Trophoblast cell (in vitro differentiated cells and primary cell): ENCODE results near the gene TAF1L.
A peak's percentile ranks its signal among the peaks of the same experiment; 100 is the strongest.
"Not testable (repeated sequence)": the region's sequence is repeated elsewhere in the genome, so short reads cannot be mapped to it uniquely, and the experiment has no call there.

Source experiments
- DNase-seq, 2 donors: peaks; one replicate each; pipeline ENCODE4 v3.0.0-alpha.2; 2016
- H2AFZ ChIP-seq: 2 replicates; pipeline ENCODE4 v1.6.1; 2013; ENCODE audit warnings: low read length, moderate library complexity, mild to moderate bottlenecking; ENCODE audit not compliant: insufficient read depth, poor library complexity
- H2AK5ac ChIP-seq: 2 replicates; pipeline ENCODE4 v1.6.1; 2013; ENCODE audit warnings: mild to moderate bottlenecking, low read length
- H2BK120ac ChIP-seq: 2 replicates; pipeline ENCODE4 v1.6.1; 2013; ENCODE audit warnings: low read length, mild to moderate bottlenecking, moderate library complexity; ENCODE audit not compliant: insufficient read depth, poor library complexity
- H2BK12ac ChIP-seq: 2 replicates; pipeline ENCODE4 v1.6.1; 2013; ENCODE audit warnings: mild to moderate bottlenecking, low read length, moderate library complexity
- H2BK5ac ChIP-seq: 2 replicates; pipeline ENCODE4 v1.6.1; 2013; ENCODE audit warnings: low read length, low read depth, moderate library complexity, mild to moderate bottlenecking; ENCODE audit not compliant: poor library complexity
- H3K14ac ChIP-seq: 2 replicates; pipeline ENCODE4 v1.6.1; 2013; ENCODE audit warnings: mild to moderate bottlenecking, low read length
- H3K18ac ChIP-seq: 2 replicates; pipeline ENCODE4 v1.6.1; 2013; ENCODE audit warnings: mild to moderate bottlenecking, low read length
- H3K23ac ChIP-seq: 2 replicates; pipeline ENCODE4 v1.6.1; 2013; ENCODE audit warnings: low read length
- H3K27ac ChIP-seq: 2 replicates; pipeline ENCODE4 v1.5.1; 2013; ENCODE audit warnings: low read depth, mild to moderate bottlenecking, inconsistent platforms, low read length, moderate library complexity
- H3K27me3 ChIP-seq: 2 replicates; pipeline ENCODE4 v1.6.1; 2013; ENCODE audit warnings: inconsistent platforms, mild to moderate bottlenecking, low read length, moderate library complexity; ENCODE audit not compliant: insufficient read depth
- H3K36me3 ChIP-seq, 2 experiments: 1 replicate in 1 of 2; 2 replicates in 1 of 2; pipeline ENCODE4 v1.6.1; 2013; ENCODE audit warnings: low read length in 2 of 2, mild to moderate bottlenecking in 2 of 2, moderate library complexity in 1 of 2; ENCODE audit not compliant: insufficient read depth in 2 of 2, control insufficient read depth in 1 of 2
- H3K4ac ChIP-seq: 2 replicates; pipeline ENCODE4 v1.6.1; 2013; ENCODE audit warnings: low read depth, mild to moderate bottlenecking, low read length, moderate library complexity
- H3K4me1 ChIP-seq, 2 experiments: 1 replicate in 1 of 2; 2 replicates in 1 of 2; pipeline ENCODE4 v1.6.1; 2013; ENCODE audit warnings: low read length in 2 of 2, mild to moderate bottlenecking in 2 of 2, moderate library complexity in 1 of 2; ENCODE audit not compliant: insufficient read depth in 2 of 2, control insufficient read depth in 1 of 2
- H3K4me2 ChIP-seq: 2 replicates; pipeline ENCODE4 v1.6.1; 2013; ENCODE audit warnings: inconsistent platforms, mild to moderate bottlenecking, low read length, moderate library complexity
- H3K4me3 ChIP-seq: 2 replicates; pipeline ENCODE4 v1.5.1; 2013; ENCODE audit warnings: mild to moderate bottlenecking, low read depth, low read length, inconsistent platforms
- H3K79me1 ChIP-seq: one replicate; pipeline ENCODE4 v1.6.1; 2013; ENCODE audit warnings: low read length
- H3K79me2 ChIP-seq: 2 replicates; pipeline ENCODE4 v1.6.1; 2013; ENCODE audit warnings: low read length, mild to moderate bottlenecking; ENCODE audit not compliant: control insufficient read depth, insufficient read depth, poor library complexity
- H3K9ac ChIP-seq: 2 replicates; pipeline ENCODE4 v1.6.1; 2013; ENCODE audit warnings: mild to moderate bottlenecking, low read length
- H3K9me3 ChIP-seq: 2 replicates; pipeline ENCODE4 v1.6.1; 2013; ENCODE audit warnings: low read depth, mild to moderate bottlenecking, control low read depth, inconsistent platforms, low read length; ENCODE audit not compliant: insufficient read depth
- H4K12ac ChIP-seq: 2 replicates; pipeline ENCODE4 v1.6.1; 2013; ENCODE audit warnings: low read depth, mild to moderate bottlenecking, low read length, moderate library complexity
- H4K8ac ChIP-seq: 2 replicates; pipeline ENCODE4 v1.6.1; 2013; ENCODE audit warnings: low read depth, mild to moderate bottlenecking, low read length, moderate library complexity
- H4K91ac ChIP-seq: one replicate; pipeline ENCODE4 v1.6.1; 2013; ENCODE audit warnings: low read depth, mild to moderate bottlenecking, low read length, moderate library complexity
- WGBS: extraction: QIAGEN DNeasy Blood & Tissue Kit; methylation state at CpG from one replicate; pipeline ENCODE4 v1.1.7; 2013; ENCODE audit warnings: missing lambda C conversion rate; ENCODE audit not compliant: insufficient read length, insufficient coverage; ENCODE audit errors: extremely low coverage; 5-methylcytosine and 5-hydroxymethylcytosine counted together

The TAF1L gene

DNA sequence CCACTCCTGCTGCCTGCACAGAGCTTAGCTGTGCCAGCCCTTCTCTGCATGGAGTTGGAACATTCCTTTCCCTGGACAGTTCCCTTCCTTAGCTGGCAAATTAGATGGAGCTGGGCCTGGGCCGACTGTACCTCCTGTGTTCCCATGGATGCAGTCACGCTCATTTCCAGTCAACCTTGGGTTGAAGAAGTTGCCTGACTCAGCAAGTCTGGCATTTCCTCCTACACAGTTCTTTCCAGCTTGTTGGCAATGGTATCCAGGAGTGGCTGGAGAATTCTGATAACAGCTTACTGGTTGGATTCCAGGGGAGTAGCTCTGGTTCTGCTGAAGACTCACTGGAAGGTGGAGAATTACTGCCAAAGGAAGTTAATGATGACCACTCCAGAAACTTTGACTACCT lies 9.2 kb upstream of the TAF1L start:
- Histone ChIP-seq H2BK120ac (no peak overlapping the region), H3K27me3 (no peaks in the 10 kb centered on the region), H4K8ac (no peak overlapping the region), H3K9ac (no peak overlapping the region), H3K4me1 (no peaks in the 10 kb centered on the region), H2BK12ac (no peak overlapping the region), H3K4me3 (no peak overlapping the region), H3K18ac (no peak overlapping the region), H3K4me2 (no peak overlapping the region), H2AFZ (no peak overlapping the region), H3K9me3 (peaks cover 2% of the 10 kb centered on the region), H4K12ac (no peak overlapping the region), H2BK5ac (no peak overlapping the region), H3K14ac (no peak overlapping the region), H3K27ac (no peak overlapping the region), H3K4ac (no peak overlapping the region), H3K79me1 (no peaks in the 10 kb centered on the region), H3K79me2 (no peaks in the 10 kb centered on the region), H4K91ac (no peak overlapping the region), H3K23ac (no peak overlapping the region), H2AK5ac (no peak overlapping the region), H3K36me3 (no peaks in the 10 kb centered on the region)
- peak in 1 of 2 donors; percentile 1 for DNase-seq
- WGBS, result no CpG with 5 or more reads among the region's 2 CpGs

DNA sequence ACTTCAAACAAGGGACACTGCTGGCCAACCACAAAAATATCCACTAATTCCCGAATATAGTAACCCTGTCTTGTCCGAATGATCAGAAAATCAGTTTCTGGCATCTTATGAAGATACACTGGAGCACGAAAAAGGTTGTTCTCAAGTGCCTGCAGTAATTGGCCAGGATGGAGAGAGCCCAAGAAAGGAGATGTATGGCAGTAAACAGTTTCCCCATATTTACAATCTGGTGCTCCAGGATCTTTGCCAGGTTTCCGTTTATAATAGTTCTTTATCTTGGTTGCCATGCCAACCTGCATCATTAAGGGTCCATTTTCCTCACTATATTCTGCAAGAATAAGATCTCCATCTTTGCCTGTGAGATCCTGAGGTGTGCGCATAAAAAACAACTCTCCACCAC lies 2.3 kb downstream of the TAF1L start:
- H3K9me3 ChIP-seq, H3K27me3 ChIP-seq, H3K4ac ChIP-seq, H3K36me3 ChIP-seq, H4K8ac ChIP-seq, H3K79me1 ChIP-seq, H2BK12ac ChIP-seq, H2AFZ ChIP-seq, H2BK120ac ChIP-seq, H4K91ac ChIP-seq, H4K12ac ChIP-seq, DNase-seq, H2AK5ac ChIP-seq, H3K27ac ChIP-seq, H3K79me2 ChIP-seq, H3K14ac ChIP-seq, H3K4me3 ChIP-seq, H3K4me1 ChIP-seq, H3K23ac ChIP-seq, H3K9ac ChIP-seq, H2BK5ac ChIP-seq, H3K4me2 ChIP-seq, H3K18ac ChIP-seq: not testable (repeated sequence)
- no CpG with 5 or more reads among the region's 5 CpGs for WGBS

DNA sequence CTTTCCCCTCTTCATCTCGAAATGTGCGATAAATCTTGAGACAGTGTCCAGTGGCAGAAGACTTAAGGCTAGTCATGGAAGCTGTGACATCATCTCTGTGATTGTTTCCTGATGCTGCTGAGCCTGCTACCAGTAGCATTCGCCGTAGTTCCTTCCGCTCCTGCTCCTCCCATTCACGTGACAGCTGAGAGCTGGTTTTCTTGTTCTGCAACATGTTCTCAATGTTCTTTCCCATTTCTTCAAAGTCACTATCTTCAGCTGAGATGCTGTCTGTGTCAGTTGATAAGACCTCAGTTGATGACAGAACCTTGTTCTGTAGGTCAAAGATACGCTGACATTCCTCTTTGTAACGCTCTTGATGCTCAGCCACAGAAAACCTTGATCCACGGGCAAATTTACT lies 3.5 kb downstream of the TAF1L start:
- peaks cover 6% of the 10 kb centered on the region for H3K9me3 ChIP-seq
- no peak overlapping the region for H3K14ac ChIP-seq
- no peak overlapping the region for H3K4me3 ChIP-seq
- H2BK12ac ChIP-seq, result no peak overlapping the region
- H2AK5ac ChIP-seq, result no peak overlapping the region
- H3K4me1 ChIP-seq, result no peaks in the 10 kb centered on the region
- peak in 1 of 2 donors; percentile 48 for DNase-seq
- no peaks in the 10 kb centered on the region for H3K36me3 ChIP-seq
- H3K9ac ChIP-seq, result no peak overlapping the region
- no CpG with 5 or more reads among the region's 9 CpGs for WGBS
- no peak overlapping the region for H3K18ac ChIP-seq
- H3K4me2 ChIP-seq, result no peak overlapping the region
- no peak overlapping the region for H3K23ac ChIP-seq
- no peak overlapping the region for H4K91ac ChIP-seq
- no peaks in the 10 kb centered on the region for H3K79me2 ChIP-seq
- no peak overlapping the region for H2AFZ ChIP-seq
- H3K4ac ChIP-seq, result no peak overlapping the region
- H2BK120ac ChIP-seq, result no peak overlapping the region
- no peak overlapping the region for H3K27ac ChIP-seq
- H3K79me1 ChIP-seq, result no peaks in the 10 kb centered on the region
- no peak overlapping the region for H2BK5ac ChIP-seq
- H3K27me3 ChIP-seq, result no peaks in the 10 kb centered on the region
- H4K12ac ChIP-seq, result no peak overlapping the region
- no peak overlapping the region for H4K8ac ChIP-seq

DNA sequence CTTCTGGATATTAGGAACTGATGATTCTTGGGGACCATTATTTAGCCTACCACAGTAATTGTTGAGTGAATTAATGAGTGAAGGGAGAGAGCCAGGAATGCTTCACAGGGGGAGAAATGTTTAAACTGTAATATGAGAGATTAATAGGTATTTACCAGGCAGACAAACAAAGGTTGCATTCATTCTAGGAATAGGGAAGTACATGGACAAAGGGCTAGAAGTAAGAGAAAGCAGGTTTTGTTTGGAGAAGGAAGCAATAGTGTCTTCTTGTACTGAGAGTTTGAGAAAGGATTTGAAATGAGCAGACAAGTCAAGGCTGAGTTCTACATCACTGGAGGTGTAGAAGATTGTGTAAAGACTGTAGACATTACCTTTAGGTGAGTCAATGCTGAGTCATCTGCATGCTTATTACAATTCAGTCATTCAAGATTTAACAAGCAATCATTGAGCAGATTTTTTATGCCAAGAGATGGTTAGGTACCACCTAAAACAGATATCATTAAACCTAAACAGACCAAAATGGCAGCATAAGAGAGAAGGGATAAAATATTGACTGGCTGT lies 8.0 kb downstream of the TAF1L start:
- Histone ChIP-seq H3K9me3 (peaks cover 5% of the 10 kb centered on the region), H2BK12ac (no peak overlapping the region), H3K79me2 (no peaks in the 10 kb centered on the region), H2AK5ac (no peak overlapping the region), H4K91ac (no peak overlapping the region), H3K9ac (no peak overlapping the region), H3K4ac (no peak overlapping the region), H3K4me3 (no peak overlapping the region), H3K27me3 (no peaks in the 10 kb centered on the region), H3K4me1 (no peaks in the 10 kb centered on the region), H3K4me2 (no peak overlapping the region), H2BK120ac (no peak overlapping the region), H2BK5ac (no peak overlapping the region), H3K23ac (no peak overlapping the region), H4K8ac (no peak overlapping the region), H3K18ac (no peak overlapping the region), H3K36me3 (no peaks in the 10 kb centered on the region), H2AFZ (no peak overlapping the region), H3K14ac (no peak overlapping the region), H3K79me1 (no peaks in the 10 kb centered on the region), H3K27ac (no peak overlapping the region), H4K12ac (no peak overlapping the region)
- peak in 1 of 2 donors; percentile 59 for DNase-seq
